GM21515 (cell line): Measurements from ENCODE around the gene PI4K2A.

Experiments used
- ATAC-seq: cut with Tn5 transposase; IDR thresholded peaks from one replicate; pipeline ENCODE4 v1.9.1; 2021; ENCODE audit not compliant: unreplicated experiment

PI4K2A gene

GRCh38 chr10:97724341-97724941, 84.0 kb downstream of the PI4K2A start:
- ATAC-seq, result no peak
